CD4-positive, alpha-beta T cell treated with Interleukin-6 for 4 hours (primary cell): ENCODE measurements around the gene PSD2.

Experiments
- DNase-seq: peaks from one replicate; pipeline ENCODE4 v3.0.0-alpha.2; 2020; ENCODE audit warnings: mixed read lengths

The PSD2 gene

GRCh38 chr5:139882961-139883539 lies 87.4 kb downstream of the PSD2 start:
- DNase-seq = no peak

- DNase-seq = no peak
Measured at GRCh38 chr5:139884144-139884543, 88.5 kb downstream of the PSD2 start.

- DNase-seq = no peak
Measured at GRCh38 chr5:139884734-139885133, 89.1 kb downstream of the PSD2 start.

- DNase-seq = no peak
Measured at GRCh38 chr5:139885172-139885856, 89.7 kb downstream of the PSD2 start.

- DNase-seq = no peak
Measured at GRCh38 chr5:139885857-139886208, 90.2 kb downstream of the PSD2 start.

GRCh38 chr5:139886213-139886612 lies 90.6 kb downstream of the PSD2 start:
- DNase-seq = no peak

- DNase-seq = no peak
Measured at GRCh38 chr5:139888370-139888769, 92.8 kb downstream of the PSD2 start.

GRCh38 chr5:139889410-139889809 lies 93.8 kb downstream of the PSD2 start:
- DNase-seq = no peak

- DNase-seq = no peak
Measured at GRCh38 chr5:139893873-139894272, 98.3 kb downstream of the PSD2 start.
